Uterus (tissue), 4 donors: ENCODE measurements around the gene LRCH3. TPM values are rescaled to one million over a fixed set of nuclear protein-coding genes. Genes with fewer than 3 reads are reported as not detected.

Experiments used
- DNase-seq, 2 donors: peaks; one replicate each; pipeline ENCODE4 v3.0.0-alpha.2; 2019 to 2020
- H3K27ac ChIP-seq, 2 donors: fragments of 200-600 bp; sonication (generic); 1 replicate in 1 of 2; 2 replicates in 1 of 2; pipeline ENCODE4 v1.5.1; 2016 to 2018
- H3K27me3 ChIP-seq, 2 donors: fragments of 200-600 bp; sonication (generic); one replicate each; pipeline ENCODE4 v1.5.1; 2018 to 2019; ENCODE audit warnings: control low read depth in 1 of 2
- H3K36me3 ChIP-seq, 2 donors: fragments of 200-600 bp; sonication (generic); one replicate each; pipeline ENCODE4 v1.5.1; 2019; ENCODE audit warnings: control low read depth in 1 of 2
- H3K4me1 ChIP-seq, 2 donors: fragments of 200-600 bp; sonication (generic); one replicate each; pipeline ENCODE4 v1.5.1; 2018 to 2019; ENCODE audit warnings: control low read depth in 1 of 2
- H3K4me3 ChIP-seq, 2 donors: fragments of 200-600 bp; sonication (generic); 1 replicate in 1 of 2; 2 replicates in 1 of 2; pipeline ENCODE4 v1.5.1; 2018 to 2019; ENCODE audit warnings: mild to moderate bottlenecking in 1 of 2
- H3K9me3 ChIP-seq, 2 donors: fragments of 200-600 bp; sonication (generic); one replicate each; pipeline ENCODE4 v1.5.1; 2019; ENCODE audit warnings: control low read depth in 1 of 2
- POLR2A ChIP-seq, 2 donors: fragments of 450-650 bp; IDR thresholded peaks; one replicate each; pipeline ENCODE4 v1.6.1; 2016; ENCODE audit warnings: antibody characterized with exemption in 2 of 2, mild to moderate bottlenecking in 1 of 2, moderate library complexity in 1 of 2
- intact Hi-C: fragments of 100-400 bp; cut with DNase I; formaldehyde crosslinking; loops from one replicate; pipeline ENCODE4 v1.15.1; 2023; ENCODE audit warnings: low total_unique reads
- total RNA-seq, 4 donors: library from RNA; depleted of rRNA in 3 of 4; stranded (reverse); fragments of >200 nt in 3 of 4; gene quantifications; one replicate each; pipeline versions ENCODE4 v1.1.0 to v1.2.4, GENCODE V29; 2014 to 2023
- TF ChIP-seq, protein P1 (sequence below), 4 experiments: fragments of 200-600 bp in 2 of 4; fragments of 450-650 bp in 2 of 4; sonication (generic) in 2 of 4; IDR thresholded peaks; one replicate each; pipeline ENCODE4 v1.5.1; 2016 to 2019; ENCODE audit warnings: antibody characterized with exemption in 4 of 4, mild to moderate bottlenecking in 2 of 4, moderate library complexity in 1 of 4
- donor health status: DM: yes; HTN: yes; CAD: no.

LRCH3 gene
- total RNA-seq, 4 donors from 2014 or later, result 73.5 to 108 (median 100) TPM

- H3K27me3 ChIP-seq, result no peaks in the 10 kb centered on the region
- H3K27ac ChIP-seq, result peak overlapping the region in 1 of 2 donors; percentile 90
- TF ChIP-seq POLR2A (IDR thresholded peaks at IDR 0.05), result no peak
- TF ChIP-seq, protein P1, sequence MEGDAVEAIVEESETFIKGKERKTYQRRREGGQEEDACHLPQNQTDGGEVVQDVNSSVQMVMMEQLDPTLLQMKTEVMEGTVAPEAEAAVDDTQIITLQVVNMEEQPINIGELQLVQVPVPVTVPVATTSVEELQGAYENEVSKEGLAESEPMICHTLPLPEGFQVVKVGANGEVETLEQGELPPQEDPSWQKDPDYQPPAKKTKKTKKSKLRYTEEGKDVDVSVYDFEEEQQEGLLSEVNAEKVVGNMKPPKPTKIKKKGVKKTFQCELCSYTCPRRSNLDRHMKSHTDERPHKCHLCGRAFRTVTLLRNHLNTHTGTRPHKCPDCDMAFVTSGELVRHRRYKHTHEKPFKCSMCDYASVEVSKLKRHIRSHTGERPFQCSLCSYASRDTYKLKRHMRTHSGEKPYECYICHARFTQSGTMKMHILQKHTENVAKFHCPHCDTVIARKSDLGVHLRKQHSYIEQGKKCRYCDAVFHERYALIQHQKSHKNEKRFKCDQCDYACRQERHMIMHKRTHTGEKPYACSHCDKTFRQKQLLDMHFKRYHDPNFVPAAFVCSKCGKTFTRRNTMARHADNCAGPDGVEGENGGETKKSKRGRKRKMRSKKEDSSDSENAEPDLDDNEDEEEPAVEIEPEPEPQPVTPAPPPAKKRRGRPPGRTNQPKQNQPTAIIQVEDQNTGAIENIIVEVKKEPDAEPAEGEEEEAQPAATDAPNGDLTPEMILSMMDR (IDR thresholded peaks at IDR 0.05), result no peak
- H3K4me1 ChIP-seq, result peaks cover 0 to 4% of the 10 kb centered on the region in 2 donors
- no peak overlapping the region for H3K4me3 ChIP-seq
- H3K9me3 ChIP-seq, result no peaks in the 10 kb centered on the region
- no peak for DNase-seq
- no peaks in the 10 kb centered on the region for H3K36me3 ChIP-seq
- intact Hi-C loops, result no loop called here
Measured at GRCh38 chr3:197790033-197790432, 1.0 kb upstream of the LRCH3 start.

DNA sequence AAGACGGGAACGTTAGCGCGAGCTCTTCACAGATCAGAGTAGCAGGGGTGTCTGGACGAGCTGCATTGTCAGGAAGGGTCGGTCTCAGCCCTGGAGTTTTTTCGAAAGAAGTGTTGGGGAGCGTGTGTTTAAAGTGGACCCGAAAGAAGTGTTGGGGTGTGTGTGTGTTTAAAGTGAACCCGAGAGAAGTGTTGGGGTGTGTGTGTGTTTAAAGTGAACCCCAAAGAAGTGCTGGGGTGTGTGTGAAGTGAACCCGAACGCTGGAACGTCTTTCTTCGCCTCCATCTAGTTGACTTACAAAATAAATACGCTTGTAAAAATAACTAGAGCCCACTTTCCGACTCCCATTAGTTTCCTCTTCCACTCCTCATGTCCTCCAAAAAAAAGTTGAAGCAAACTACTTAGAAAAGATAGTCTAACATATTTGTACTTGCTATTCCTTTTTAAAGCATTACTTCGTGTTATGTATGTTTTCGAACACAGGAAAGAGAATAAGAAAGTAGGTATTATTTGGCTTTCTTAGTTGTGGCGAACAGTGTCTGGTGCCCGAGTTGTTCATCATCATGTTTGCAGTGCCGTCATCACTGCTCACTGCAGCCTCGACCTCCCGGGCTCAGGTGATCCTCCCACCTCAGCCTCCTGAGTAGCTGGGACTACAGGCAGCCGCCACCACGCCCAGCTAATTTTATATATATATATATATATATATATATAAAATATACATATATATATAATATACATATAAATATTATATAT lies 1.0 kb downstream of the LRCH3 start:
- no peak for DNase-seq
- intact Hi-C loops, result no loop called here
- no peaks in the 10 kb centered on the region for H3K36me3 ChIP-seq

DNA sequence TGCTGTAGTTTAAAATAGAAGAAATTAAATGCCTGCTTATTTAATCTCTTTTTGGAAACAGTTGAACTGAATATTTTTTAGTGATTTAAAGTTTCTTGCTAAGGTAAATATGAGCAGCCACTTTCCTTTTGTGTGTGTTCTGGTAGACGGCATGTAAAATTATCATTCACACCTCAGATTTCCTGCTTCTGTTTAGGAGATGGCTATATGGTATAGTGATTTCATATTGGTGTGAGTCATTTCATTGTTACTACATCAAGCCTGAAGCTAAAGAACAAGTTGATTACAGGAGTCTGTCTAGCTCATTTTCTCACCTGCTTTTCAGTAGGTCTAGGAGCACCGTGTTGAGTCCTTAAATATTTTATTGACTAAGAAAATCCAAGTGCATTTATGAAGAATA lies 2.2 kb downstream of the LRCH3 start:
- Histone ChIP-seq H3K4me3 (no peak overlapping the region), H3K9me3 (no peaks in the 10 kb centered on the region), H3K27ac (no peak overlapping the region), H3K4me1 (peaks cover 0 to 4% of the 10 kb centered on the region in 2 donors), H3K27me3 (no peaks in the 10 kb centered on the region), H3K36me3 (no peaks in the 10 kb centered on the region)
- intact Hi-C loops, result no loop called here
- TF ChIP-seq POLR2A (IDR thresholded peaks at IDR 0.05), result no peak
- TF ChIP-seq, protein P1 (IDR thresholded peaks at IDR 0.05), result no peak
- no peak for DNase-seq

More for the DNA sequence above, 1.0 kb downstream of the LRCH3 start:
- H3K27me3 ChIP-seq, result no peaks in the 10 kb centered on the region
- no peak for TF ChIP-seq POLR2A (IDR thresholded peaks at IDR 0.05)
- TF ChIP-seq, protein P1 (IDR thresholded peaks at IDR 0.05), result no peak
- H3K4me3 ChIP-seq, result peak overlapping the region; percentile 57 to 97
- H3K9me3 ChIP-seq, result no peaks in the 10 kb centered on the region
- peaks cover 0 to 4% of the 10 kb centered on the region in 2 donors for H3K4me1 ChIP-seq
- peak overlapping the region; percentile 90 to 96 for H3K27ac ChIP-seq

GRCh38 chr3:197794115-197794514 lies 3.1 kb downstream of the LRCH3 start:
- intact Hi-C loops, result no loop called here
- Histone ChIP-seq H3K9me3 (no peaks in the 10 kb centered on the region), H3K4me3 (no peak overlapping the region), H3K27ac (no peak overlapping the region), H3K36me3 (no peaks in the 10 kb centered on the region), H3K27me3 (no peaks in the 10 kb centered on the region), H3K4me1 (peaks cover 0 to 4% of the 10 kb centered on the region in 2 donors)
- no peak for TF ChIP-seq POLR2A (IDR thresholded peaks at IDR 0.05)
- TF ChIP-seq, protein P1 (IDR thresholded peaks at IDR 0.05), result no peak
- DNase-seq, result no peak

GRCh38 chr3:197795200-197795599 lies 4.1 kb downstream of the LRCH3 start:
- peaks cover 0 to 4% of the 10 kb centered on the region in 2 donors for H3K4me1 ChIP-seq
- no peak for DNase-seq

More at GRCh38 chr3:197795200-197795599, 4.1 kb downstream of the LRCH3 start:
- TF ChIP-seq POLR2A (IDR thresholded peaks at IDR 0.05), result no peak
- TF ChIP-seq, protein P1 (IDR thresholded peaks at IDR 0.05), result no peak
- H3K9me3 ChIP-seq, result no peaks in the 10 kb centered on the region
- H3K27ac ChIP-seq, result no peak overlapping the region
- intact Hi-C loops, result no loop called here
- H3K36me3 ChIP-seq, result no peaks in the 10 kb centered on the region
- H3K4me3 ChIP-seq, result no peak overlapping the region
- no peaks in the 10 kb centered on the region for H3K27me3 ChIP-seq
